Keratinocyte (primary cell): ENCODE results near the gene SBNO2. TPM values are rescaled to one million over a fixed set of nuclear protein-coding genes. Genes with fewer than 3 reads are reported as not detected.

Experiments
- DNase-seq: peaks from one replicate; pipeline ENCODE4 v3.0.0-alpha.2; 2011; ENCODE audit warnings: low read depth, missing footprints, low spot score
- FAIRE-seq: peaks from 2 replicates; lab custom pipeline; 2011; peaks lifted over from hg19 to GRCh38; lab: Jason Lieb, UNC
- H2AFZ ChIP-seq: 2 replicates; pipeline ENCODE4 v1.6.0; 2012; ENCODE audit warnings: low read length, control low read depth, inconsistent platforms; ENCODE audit not compliant: control insufficient read depth
- H3K27ac ChIP-seq: 2 replicates; pipeline ENCODE4 v1.5.1; 2011; ENCODE audit warnings: low read length; ENCODE audit not compliant: control insufficient read depth, insufficient read depth
- H3K27me3 ChIP-seq: 3 replicates; pipeline ENCODE4 v1.6.0; 2011; ENCODE audit warnings: low read length; ENCODE audit not compliant: control insufficient read depth, insufficient read depth; ENCODE audit errors: extremely low read depth
- H3K36me3 ChIP-seq, 2 experiments: 2 replicates in 1 of 2; 3 replicates in 1 of 2; pipeline ENCODE4 v1.5.1; 2011; ENCODE audit warnings: low read length in 2 of 2, mild to moderate bottlenecking in 1 of 2; ENCODE audit not compliant: control insufficient read depth in 2 of 2, insufficient read depth in 2 of 2; ENCODE audit errors: extremely low read depth in 1 of 2
- H3K4me1 ChIP-seq: 3 replicates; pipeline ENCODE4 v1.5.1; 2011; ENCODE audit warnings: low read length; ENCODE audit not compliant: control insufficient read depth, insufficient read depth; ENCODE audit errors: extremely low read depth
- H3K4me2 ChIP-seq: 3 replicates; pipeline ENCODE4 v1.6.0; 2011; ENCODE audit warnings: low read depth, low read length; ENCODE audit not compliant: control insufficient read depth, insufficient read depth; ENCODE audit errors: extremely low read depth
- H3K4me3 ChIP-seq, 3 experiments: fragments of 200-600 bp in 1 of 3; sonication (generic) in 1 of 3; 2 replicates in 2 of 3; 3 replicates in 1 of 3; pipeline ENCODE4 v1.5.1; 2011 to 2016; ENCODE audit warnings: low read length in 3 of 3, mild to moderate bottlenecking in 3 of 3, control low read depth in 2 of 3, inconsistent platforms in 1 of 3, low read depth in 1 of 3, mixed read lengths in 1 of 3, mixed run types in 1 of 3, moderate library complexity in 1 of 3; ENCODE audit not compliant: control insufficient read depth in 2 of 3, insufficient read depth in 2 of 3; ENCODE audit errors: extremely low read depth in 1 of 3
- H3K79me2 ChIP-seq: 2 replicates; pipeline ENCODE4 v1.6.0; 2012; ENCODE audit warnings: low read length; ENCODE audit not compliant: control insufficient read depth, insufficient read depth
- H3K9ac ChIP-seq: 3 replicates; pipeline ENCODE4 v1.6.0; 2011; ENCODE audit warnings: low read length; ENCODE audit not compliant: control insufficient read depth, insufficient read depth; ENCODE audit errors: extremely low read depth
- H3K9me1 ChIP-seq: 3 replicates; pipeline ENCODE4 v1.6.0; 2011; ENCODE audit warnings: low read length; ENCODE audit not compliant: control insufficient read depth, insufficient read depth; ENCODE audit errors: extremely low read depth
- H3K9me3 ChIP-seq: 2 replicates; pipeline ENCODE4 v1.5.1; 2012; ENCODE audit warnings: low read depth, low read length; ENCODE audit not compliant: control insufficient read depth
- H4K20me1 ChIP-seq: 3 replicates; pipeline ENCODE4 v1.6.0; 2011; ENCODE audit warnings: low read length; ENCODE audit not compliant: control insufficient read depth, insufficient read depth; ENCODE audit errors: extremely low read depth
- CTCF ChIP-seq, 3 experiments: IDR thresholded peaks in 1 of 3; conservative IDR thresholded peaks in 1 of 3; optimal IDR thresholded peaks in 1 of 3; 2 replicates in 2 of 3; 3 replicates in 1 of 3; pipeline versions ENCODE3 to v1.5.1; 2011; ENCODE audit warnings: low read length in 3 of 3, mild to moderate bottlenecking in 3 of 3, moderate library complexity in 2 of 3, control low read depth in 1 of 3, inconsistent platforms in 1 of 3; ENCODE audit not compliant: insufficient read depth in 2 of 3; ENCODE audit errors: extremely low read depth in 1 of 3
- EZH2 ChIP-seq: IDR thresholded peaks from one replicate; pipeline ENCODE4 v1.6.1; 2012; ENCODE audit warnings: inconsistent platforms, mild to moderate bottlenecking, low read length, moderate library complexity
- dilution Hi-C: fragments of 300-500 bp; cut with MboI; formaldehyde crosslinking; loops from one replicate; pipeline ENCODE4 v1.7.0; 2020; ENCODE audit warnings: low sequenced_read_pairs; ENCODE audit not compliant: extremely low pct_ligation_motif_present
- polyA plus RNA-seq, 5 experiments: library from polyadenylated mRNA; depleted of rRNA in 3 of 5; stranded (reverse) in 3 of 5; stranded (forward) in 1 of 5; unstranded in 1 of 5; fragments of >200 nt; gene quantifications; 1 replicate in 1 of 5; 2 replicates in 3 of 5; 3 replicates in 1 of 5; pipeline versions ENCODE4 v1.2.1 to v1.2.3, GENCODE V29; 2011 to 2012; ENCODE audit warnings: missing spikeins in 2 of 5, low read depth in 1 of 5, low replicate concordance in 1 of 5

The SBNO2 gene
- polyA plus RNA-seq, 1 donor (not counting 4 experiments of a cell fraction or from before 2014, with no cell fraction given), result 10.9 TPM

DNA sequence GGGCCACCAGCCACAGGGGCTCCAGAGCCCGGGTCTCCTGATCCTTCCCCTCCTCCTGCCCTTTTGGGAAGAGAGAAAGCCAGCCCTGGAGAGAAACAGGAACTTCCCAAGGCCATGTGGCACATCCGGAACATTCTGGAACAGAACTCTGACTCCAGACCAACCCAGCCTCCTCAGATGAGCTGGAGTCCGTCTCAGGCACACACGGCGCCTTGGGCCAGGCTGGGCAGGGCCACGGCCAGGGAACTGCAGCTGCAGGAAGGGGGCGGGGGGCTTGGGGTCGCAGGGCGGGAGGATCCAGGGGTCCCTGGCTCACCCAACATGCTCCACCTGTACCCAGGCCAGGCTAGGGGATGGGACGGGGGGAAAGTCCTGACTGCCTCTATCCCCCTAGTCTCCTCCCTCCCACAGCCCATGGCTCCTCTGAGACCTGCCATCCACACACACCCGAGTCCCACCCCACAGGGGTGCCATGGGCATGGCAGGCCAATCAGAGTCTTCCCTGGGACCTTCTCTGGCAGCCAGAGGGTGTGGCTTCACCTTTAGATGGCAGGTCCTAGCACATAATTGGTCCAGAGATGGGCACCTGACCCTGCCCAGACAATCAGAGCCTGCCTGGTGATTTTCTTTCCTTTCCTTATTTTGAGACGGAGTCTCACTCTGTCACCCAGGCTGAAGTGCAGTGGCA lies 22.9 kb downstream of the SBNO2 start:
- Histone ChIP-seq H2AFZ (no peak overlapping the region), H3K27me3 (no peaks in the 10 kb centered on the region), H4K20me1 (peaks cover 4% of the 10 kb centered on the region), H3K4me1 (peaks cover 15% of the 10 kb centered on the region), H3K4me3 (no peak overlapping the region), H3K36me3 (peaks cover 28 to 30% of the 10 kb centered on the region in 2 experiments), H3K9ac (no peak overlapping the region), H3K9me3 (no peaks in the 10 kb centered on the region), H3K27ac (no peak overlapping the region), H3K79me2 (peaks cover 47% of the 10 kb centered on the region), H3K4me2 (no peak overlapping the region), H3K9me1 (peaks cover 3% of the 10 kb centered on the region)
- dilution Hi-C loops, result no loop called here
- no peak for FAIRE-seq
- no peak for DNase-seq
- TF ChIP-seq EZH2, result no peak
- no peak for TF ChIP-seq CTCF (optimal IDR thresholded peaks at IDR 0.05 in 1 of 3, IDR thresholded peaks at IDR 0.05 in 1 of 3, conservative IDR thresholded peaks at IDR 0.05 in 1 of 3; ENCODE audit: extremely low read depth in 1 of 3, insufficient read depth in 2 of 3, low read length in 3 of 3)

GRCh38 chr19:1150333-1151036 lies 23.6 kb downstream of the SBNO2 start:
- Histone ChIP-seq H3K79me2 (peaks cover 41% of the 10 kb centered on the region), H3K36me3 (peaks cover 30 to 32% of the 10 kb centered on the region in 2 experiments), H3K4me1 (peaks cover 9% of the 10 kb centered on the region), H3K4me2 (no peak overlapping the region), H2AFZ (no peak overlapping the region), H3K4me3 (no peak overlapping the region), H3K27me3 (no peaks in the 10 kb centered on the region), H3K9ac (no peak overlapping the region), H3K27ac (no peak overlapping the region), H3K9me1 (peaks cover 3% of the 10 kb centered on the region), H3K9me3 (no peaks in the 10 kb centered on the region), H4K20me1 (peaks cover 3% of the 10 kb centered on the region)
- no peak for FAIRE-seq
- dilution Hi-C loops, result no loop called here
- TF ChIP-seq EZH2 (no peak), CTCF (optimal IDR thresholded peaks at IDR 0.05 in 1 of 3, IDR thresholded peaks at IDR 0.05 in 1 of 3, conservative IDR thresholded peaks at IDR 0.05 in 1 of 3; ENCODE audit: extremely low read depth in 1 of 3, insufficient read depth in 2 of 3, low read length in 3 of 3) (no peak)
- DNase-seq, result no peak
